ENCODE results near the gene SF1. TPM values are rescaled to one million over a fixed set of nuclear protein-coding genes. Genes with fewer than 3 reads are reported as not detected.
A peak's percentile ranks its signal among the peaks of the same experiment; 100 is the strongest.

SF1 gene
- total and polyA plus RNA-seq, 8 donors, result 99.8 to 181 (median 137) TPM

DNA sequence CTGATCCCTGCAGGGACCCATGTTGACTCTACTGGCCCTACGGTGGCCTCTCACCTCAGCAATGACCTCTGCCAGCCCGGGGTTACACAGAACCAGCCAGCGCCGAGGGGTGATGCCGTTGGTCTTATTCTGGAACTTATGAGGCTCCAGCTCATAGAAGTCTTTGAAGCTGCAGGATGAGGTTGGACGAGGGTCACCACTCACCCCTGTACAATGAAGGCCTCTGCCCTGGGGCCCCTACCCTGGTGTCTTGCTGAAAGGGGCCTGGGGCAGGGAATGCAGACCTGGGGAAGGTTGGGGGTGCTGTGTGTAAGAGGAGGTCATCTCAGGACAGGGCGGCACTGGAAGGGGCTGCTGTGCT is 25.3 kb downstream of the SF1 start:
- H3K27ac ChIP-seq, result no peak overlapping the region
- intact Hi-C loops (cut with DNase I), result no loop called here
- DNase-seq (peak in 2 of 6 donors; percentile 10 to 40), ATAC-seq (no peak), FAIRE-seq (no peak)
- H3K4me3 ChIP-seq, result no peak overlapping the region
- H3K36me3 ChIP-seq, result no peaks in the 10 kb centered on the region
- WGBS, 2 donors, result 93 to 95% methylated on average over 7 of the region's 7 CpGs
- no peaks in the 10 kb centered on the region for H3K9me3 ChIP-seq
- TF ChIP-seq, protein P1, sequence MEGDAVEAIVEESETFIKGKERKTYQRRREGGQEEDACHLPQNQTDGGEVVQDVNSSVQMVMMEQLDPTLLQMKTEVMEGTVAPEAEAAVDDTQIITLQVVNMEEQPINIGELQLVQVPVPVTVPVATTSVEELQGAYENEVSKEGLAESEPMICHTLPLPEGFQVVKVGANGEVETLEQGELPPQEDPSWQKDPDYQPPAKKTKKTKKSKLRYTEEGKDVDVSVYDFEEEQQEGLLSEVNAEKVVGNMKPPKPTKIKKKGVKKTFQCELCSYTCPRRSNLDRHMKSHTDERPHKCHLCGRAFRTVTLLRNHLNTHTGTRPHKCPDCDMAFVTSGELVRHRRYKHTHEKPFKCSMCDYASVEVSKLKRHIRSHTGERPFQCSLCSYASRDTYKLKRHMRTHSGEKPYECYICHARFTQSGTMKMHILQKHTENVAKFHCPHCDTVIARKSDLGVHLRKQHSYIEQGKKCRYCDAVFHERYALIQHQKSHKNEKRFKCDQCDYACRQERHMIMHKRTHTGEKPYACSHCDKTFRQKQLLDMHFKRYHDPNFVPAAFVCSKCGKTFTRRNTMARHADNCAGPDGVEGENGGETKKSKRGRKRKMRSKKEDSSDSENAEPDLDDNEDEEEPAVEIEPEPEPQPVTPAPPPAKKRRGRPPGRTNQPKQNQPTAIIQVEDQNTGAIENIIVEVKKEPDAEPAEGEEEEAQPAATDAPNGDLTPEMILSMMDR (IDR thresholded peaks at IDR 0.05), result no peak
- no peaks in the 10 kb centered on the region for H3K4me1 ChIP-seq
- no peaks in the 10 kb centered on the region for H3K27me3 ChIP-seq

DNA sequence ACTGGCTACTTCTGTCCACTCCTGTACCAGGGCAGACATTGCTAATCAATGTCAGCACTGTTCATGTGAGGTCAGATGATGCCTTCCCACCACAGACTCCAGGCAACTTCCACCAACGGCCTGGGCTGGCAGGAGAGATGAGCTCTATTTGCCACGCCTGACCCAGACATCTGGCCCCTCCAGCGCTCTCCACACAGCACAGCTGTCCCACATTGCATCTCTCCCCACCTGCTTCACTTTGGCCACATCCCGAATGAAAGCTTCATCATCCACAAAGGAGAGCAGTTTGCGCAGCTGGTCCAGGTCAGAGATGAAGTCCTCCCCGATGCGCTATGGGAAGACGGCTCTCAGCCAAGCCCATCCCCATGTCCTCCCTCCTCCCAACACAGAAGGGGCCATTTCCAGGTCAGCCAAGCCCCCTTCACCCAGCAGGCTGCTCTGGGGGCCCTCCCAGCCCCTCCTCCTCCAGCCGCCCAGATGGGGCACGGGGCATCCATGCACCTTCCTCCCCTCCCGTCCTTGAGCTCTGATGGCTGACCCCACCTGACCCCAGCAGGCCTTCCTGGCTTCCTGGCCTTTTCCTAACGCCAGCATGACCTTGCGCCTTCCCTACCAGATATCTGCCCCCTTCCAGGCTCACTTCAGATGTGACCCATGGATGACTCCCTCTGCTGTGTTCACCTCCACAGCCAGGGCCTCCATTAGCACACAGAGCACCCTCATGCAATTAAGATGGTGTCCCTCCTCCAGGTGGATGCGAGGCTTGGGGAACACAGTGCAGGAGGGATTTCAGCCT is 26.0 kb downstream of the SF1 start:
- no peaks in the 10 kb centered on the region for H3K36me3 ChIP-seq
- no peak overlapping the region for H3K27ac ChIP-seq
- intact Hi-C loops (cut with DNase I), result no loop called here
- ATAC-seq (no peak), DNase-seq (peak in 1 of 6 donors; percentile 35), FAIRE-seq (no peak)
- H3K9me3 ChIP-seq, result no peaks in the 10 kb centered on the region
- H3K4me1 ChIP-seq, result no peaks in the 10 kb centered on the region
- TF ChIP-seq, protein P1 (IDR thresholded peaks at IDR 0.05), result no peak
- WGBS, 2 donors, result 86 to 90% methylated on average over 14 of the region's 14 CpGs
- H3K4me3 ChIP-seq, result no peak overlapping the region
- H3K27me3 ChIP-seq, result no peaks in the 10 kb centered on the region

DNA sequence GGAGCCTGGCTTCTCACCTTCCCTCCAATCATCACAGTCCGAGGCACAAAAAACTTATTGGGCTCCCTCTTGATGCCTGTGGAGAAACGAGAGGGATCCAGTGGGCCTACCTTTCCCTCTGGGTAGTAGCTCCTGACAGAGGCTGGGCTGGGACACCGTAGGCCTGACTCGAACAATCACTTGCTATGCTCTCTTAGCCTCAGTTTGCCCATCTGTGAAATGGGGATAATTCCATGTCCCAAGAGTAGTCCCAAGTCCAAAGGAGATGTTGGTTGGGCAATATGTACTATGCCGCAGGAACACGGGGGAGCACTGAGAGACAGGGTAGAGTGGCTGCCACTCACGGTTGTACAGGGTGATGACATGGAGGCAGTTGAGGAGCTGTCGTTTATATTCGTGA is 26.8 kb downstream of the SF1 start:
- DNase-seq (no peak), ATAC-seq (no peak), FAIRE-seq (no peak)
- Histone ChIP-seq H3K27ac (no peak overlapping the region), H3K27me3 (no peaks in the 10 kb centered on the region), H3K4me1 (no peaks in the 10 kb centered on the region), H3K36me3 (no peaks in the 10 kb centered on the region), H3K9me3 (no peaks in the 10 kb centered on the region), H3K4me3 (no peak overlapping the region)
- 93 to 95% methylated on average over 9 of the region's 9 CpGs for WGBS, 2 donors
- TF ChIP-seq, protein P1 (IDR thresholded peaks at IDR 0.05), result no peak
- intact Hi-C loops (cut with DNase I), result no loop called here

DNA sequence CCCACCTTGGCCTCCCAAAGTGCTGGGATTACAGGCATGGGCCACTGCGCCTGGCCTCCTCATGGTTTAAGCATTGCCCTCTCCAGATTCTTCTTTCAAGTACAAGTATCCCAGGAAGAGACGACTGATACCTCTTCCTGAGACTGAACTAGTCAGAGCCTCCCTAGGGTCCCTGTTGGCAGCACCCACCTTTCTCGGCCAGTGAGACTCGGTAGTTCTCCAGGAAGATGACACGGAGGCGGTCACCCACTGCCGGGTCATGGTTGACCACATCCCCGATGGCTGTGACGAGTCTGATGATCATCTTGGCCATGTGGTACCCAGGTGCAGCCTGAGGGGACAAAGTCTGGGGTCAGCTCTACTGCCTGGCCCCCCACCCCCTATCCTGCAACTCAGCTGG is 27.2 kb downstream of the SF1 start:
- no peak for FAIRE-seq
- no peaks in the 10 kb centered on the region for H3K9me3 ChIP-seq
- no peaks in the 10 kb centered on the region for H3K4me1 ChIP-seq
- 95% methylated on average over 9 of the region's 9 CpGs for whole genome bisulfite sequencing, 2 donors
- no peaks in the 10 kb centered on the region for H3K27me3 ChIP-seq
- no peak overlapping the region for H3K4me3 ChIP-seq
- H3K27ac ChIP-seq, result no peak overlapping the region
- intact Hi-C loops (cut with DNase I), result no loop called here
- peak in 1 of 6 donors; percentile 8 for DNase-seq
- ATAC-seq, result no peak
- no peaks in the 10 kb centered on the region for H3K36me3 ChIP-seq
- TF ChIP-seq, protein P1 (IDR thresholded peaks at IDR 0.05), result no peak

DNA sequence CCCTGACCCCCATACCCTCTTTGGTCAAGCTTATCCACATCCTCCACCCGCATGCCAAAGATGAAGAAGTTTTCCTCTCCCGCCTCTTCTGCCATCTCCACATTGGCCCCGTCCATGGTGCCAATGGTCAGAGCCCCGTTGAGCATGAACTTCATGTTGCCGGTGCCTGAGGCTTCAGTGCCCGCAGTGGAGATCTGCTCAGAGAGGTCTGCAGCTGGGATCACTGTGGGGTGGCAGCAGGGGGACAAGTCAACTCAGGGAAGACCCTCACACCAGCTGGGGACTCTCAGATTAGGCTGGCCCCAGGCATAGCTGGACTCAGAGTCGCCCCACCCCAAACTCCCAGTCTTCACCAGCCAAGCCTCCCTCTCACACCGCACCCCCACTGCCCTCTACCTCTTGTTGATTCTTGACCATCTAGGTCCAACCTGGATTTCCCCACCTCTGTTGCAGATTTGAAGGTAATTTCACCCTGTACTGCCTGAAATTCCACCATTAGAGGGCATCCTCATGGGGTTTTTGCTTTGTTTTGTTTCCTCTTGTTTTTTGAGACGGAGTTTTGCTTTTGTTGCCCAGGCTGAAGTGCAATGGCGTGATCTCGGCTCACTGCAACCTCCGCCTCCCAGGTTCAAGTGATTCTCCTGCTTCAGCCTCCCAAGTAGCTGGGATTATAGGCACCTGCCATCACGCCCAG is 27.8 kb downstream of the SF1 start:
- Histone ChIP-seq H3K27ac (no peak overlapping the region), H3K4me1 (peaks cover 0 to 3% (median 3%) of the 10 kb centered on the region in 3 donors), H3K36me3 (no peaks in the 10 kb centered on the region), H3K9me3 (no peaks in the 10 kb centered on the region), H3K27me3 (no peaks in the 10 kb centered on the region), H3K4me3 (no peak overlapping the region)
- intact Hi-C loops (cut with DNase I), result no loop called here
- TF ChIP-seq, protein P1 (IDR thresholded peaks at IDR 0.05), result no peak
- 92 to 95% methylated on average over 13 of the region's 13 CpGs for WGBS, 2 donors
- FAIRE-seq (no peak), DNase-seq (peak in 2 of 6 donors; percentile 10 to 35), ATAC-seq (no peak)
